GM21717 (cell line): ENCODE results near the gene AKAP8L.

Source experiments
- ATAC-seq: cut with Tn5 transposase; IDR thresholded peaks from one replicate; pipeline ENCODE4 v1.9.1; 2021; ENCODE audit warnings: mild to moderate bottlenecking, moderate library complexity; ENCODE audit not compliant: unreplicated experiment

AKAP8L gene

DNA sequence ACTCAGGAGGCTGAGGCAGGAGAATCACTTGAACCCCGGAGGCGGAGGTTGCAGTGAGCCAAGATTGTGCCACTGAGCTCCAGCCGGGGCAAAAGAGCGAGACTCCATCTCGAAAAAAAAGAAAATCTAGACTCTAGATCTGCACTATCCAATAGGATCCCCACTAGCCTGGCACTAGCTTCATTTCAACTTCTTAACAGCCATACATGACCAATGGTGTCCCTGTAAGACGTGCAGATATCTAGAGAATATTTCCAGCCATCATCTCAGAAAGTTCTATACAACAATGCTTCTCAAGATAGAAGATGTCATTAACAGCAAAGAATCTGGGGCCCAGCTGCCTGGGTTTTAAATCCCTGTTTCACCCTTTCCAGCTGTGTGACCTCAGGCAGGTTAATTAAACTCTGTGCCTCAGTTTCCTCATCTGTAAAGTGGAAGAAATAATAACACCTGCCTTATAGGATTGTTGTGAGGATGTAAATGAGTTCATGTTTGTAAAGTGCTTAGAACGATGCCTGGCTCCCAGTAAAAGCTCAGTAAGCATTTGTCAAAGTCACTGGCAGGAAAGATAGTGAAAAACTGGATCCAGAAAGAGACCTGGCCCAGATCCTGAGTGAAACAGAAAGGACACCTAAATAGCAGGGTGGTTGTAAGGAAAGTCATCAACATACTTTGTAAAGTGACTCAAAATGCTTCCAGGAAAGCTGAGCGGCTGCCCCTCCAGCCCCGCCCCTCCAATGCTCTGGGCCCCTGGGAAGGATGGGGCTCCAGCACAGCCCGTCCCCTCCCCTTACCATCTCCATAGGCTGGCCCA is 17.4 kb upstream of the AKAP8L start:
- ATAC-seq, result no peak

DNA sequence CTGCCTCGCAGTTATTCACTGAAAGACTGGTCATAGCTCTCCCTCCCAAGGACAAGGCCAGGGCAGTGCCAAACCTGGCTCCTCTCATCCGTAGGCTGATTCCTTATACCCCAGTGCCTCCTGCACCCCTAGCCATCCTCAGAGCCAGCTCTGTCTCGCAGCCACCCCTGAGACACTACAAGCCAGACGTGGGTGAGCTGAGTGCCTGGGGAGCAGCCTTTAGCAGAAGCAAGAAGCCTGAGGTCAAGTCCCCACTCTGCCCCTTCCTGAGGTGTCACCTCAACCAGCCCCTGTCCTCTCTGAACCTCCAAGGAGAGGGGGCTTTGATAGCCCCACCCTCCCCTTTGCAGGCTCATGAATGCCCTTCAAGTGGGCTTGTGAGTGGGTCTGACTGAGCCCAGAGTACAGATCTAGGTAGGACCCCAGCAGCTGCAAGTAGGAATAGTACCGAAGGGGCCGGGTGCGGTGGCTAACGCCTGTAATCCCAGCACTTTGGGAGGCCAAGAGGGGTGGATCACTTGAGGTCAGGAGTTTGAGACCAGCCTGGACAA is 14.8 kb upstream of the AKAP8L start:
- no peak for ATAC-seq

DNA sequence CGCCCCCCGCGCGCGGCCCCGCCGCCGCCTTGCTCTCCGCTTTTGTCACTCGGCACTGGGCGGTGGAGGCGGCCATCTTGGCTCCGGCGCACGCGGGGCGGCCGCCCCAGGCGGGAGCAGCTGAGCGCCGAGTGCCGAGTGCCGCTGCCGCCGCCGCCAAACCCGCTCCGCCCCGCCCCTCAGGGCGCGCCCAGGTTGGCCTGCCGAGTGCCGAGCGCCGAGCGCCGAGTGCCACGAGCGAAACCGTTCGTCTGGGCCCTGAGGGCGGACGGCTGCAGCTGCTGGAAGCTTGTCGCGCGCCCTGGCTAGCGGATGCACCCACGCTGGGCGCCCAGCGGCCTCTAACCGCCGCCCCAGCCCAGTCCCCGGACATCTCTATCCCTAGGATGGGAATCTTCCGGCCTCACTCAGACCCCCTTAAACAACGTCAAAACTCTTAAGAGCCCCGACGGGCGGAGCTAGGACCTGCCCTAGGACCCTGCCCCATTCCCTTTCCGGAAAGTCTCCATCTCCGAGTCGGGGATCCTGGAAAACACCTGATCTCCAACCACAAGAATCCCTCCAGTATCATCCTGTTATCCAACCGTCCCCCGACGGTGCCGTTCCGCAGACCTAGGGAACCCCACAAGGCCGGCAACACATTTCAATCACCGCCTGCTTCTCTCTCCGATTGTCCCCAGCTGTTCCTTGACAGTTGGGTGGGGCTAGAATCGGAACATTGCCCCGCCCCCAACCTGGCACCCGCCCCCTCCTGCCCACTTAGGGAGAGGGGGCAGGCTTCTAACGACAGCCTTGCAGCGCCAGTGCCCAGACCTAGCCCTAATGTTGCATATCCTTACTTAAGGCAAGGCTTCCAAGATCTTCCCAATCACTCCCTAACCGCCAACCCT is 14.1 kb upstream of the AKAP8L start:
- peak; percentile 44 for ATAC-seq

- no peak for ATAC-seq
Measured at GRCh38 chr19:15432018-15432494, 13.3 kb upstream of the AKAP8L start.

GRCh38 chr19:15431396-15432017 is 12.7 kb upstream of the AKAP8L start:
- ATAC-seq, result no peak

DNA sequence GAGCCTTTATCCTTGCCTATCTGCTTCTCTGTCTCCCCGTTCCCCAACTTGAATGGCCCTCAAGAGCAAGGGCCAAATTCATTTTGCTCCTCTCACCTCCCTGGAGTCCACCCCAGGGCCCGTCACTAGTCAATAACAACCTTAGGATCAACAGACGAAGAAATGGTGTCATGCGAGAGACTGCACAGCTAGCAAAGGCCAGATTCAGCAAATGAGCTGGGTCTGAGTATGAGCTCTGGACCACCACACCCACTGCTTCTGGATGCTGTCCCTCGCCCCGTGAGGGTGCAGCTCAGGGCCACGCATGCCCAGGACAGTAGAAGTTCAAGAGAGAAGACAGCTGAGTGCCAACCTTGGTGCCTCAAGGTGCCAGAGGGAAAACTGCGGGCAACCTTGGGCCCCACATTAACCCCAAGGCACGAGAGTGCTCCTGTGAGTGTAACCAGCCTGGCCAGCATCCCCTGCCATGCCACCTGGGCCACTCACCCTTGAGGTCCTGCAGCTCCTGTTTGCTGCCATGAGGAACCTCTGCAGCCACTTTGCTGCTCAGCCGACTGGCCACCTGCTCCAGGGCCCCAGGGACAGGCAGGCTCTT is 11.8 kb upstream of the AKAP8L start:
- ATAC-seq, result no peak

DNA sequence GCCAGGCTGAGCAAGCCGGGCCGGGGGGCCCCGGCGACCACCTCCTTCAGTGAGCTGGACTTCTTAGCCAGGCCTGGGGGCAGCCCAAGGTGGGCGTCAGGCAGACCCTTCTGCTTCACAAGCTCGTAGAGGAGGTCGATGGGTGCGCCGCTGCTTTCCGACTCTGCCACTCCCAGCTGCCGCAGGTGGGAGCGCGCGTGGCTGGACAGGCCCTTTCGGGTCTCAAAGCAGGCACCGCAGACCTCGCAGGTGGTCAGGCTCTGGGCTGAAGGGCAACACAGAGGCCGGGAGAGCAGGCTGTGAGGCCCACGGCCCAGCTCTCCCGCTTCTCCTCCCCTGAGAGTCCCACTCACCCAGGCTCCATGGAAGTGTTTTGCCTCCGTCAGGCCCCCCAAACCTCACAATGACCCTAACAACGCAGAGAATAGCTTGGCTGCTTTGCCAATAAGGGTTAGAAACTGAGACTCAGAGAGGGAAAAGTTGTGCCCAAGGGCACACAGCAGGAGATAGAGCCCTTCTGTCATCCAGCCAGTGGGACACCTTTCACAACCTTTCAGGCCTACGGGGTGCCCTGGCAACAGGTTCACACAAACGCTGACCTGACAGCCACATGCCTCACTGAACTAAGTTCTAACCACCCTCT is 11.2 kb upstream of the AKAP8L start:
- no peak for ATAC-seq

DNA sequence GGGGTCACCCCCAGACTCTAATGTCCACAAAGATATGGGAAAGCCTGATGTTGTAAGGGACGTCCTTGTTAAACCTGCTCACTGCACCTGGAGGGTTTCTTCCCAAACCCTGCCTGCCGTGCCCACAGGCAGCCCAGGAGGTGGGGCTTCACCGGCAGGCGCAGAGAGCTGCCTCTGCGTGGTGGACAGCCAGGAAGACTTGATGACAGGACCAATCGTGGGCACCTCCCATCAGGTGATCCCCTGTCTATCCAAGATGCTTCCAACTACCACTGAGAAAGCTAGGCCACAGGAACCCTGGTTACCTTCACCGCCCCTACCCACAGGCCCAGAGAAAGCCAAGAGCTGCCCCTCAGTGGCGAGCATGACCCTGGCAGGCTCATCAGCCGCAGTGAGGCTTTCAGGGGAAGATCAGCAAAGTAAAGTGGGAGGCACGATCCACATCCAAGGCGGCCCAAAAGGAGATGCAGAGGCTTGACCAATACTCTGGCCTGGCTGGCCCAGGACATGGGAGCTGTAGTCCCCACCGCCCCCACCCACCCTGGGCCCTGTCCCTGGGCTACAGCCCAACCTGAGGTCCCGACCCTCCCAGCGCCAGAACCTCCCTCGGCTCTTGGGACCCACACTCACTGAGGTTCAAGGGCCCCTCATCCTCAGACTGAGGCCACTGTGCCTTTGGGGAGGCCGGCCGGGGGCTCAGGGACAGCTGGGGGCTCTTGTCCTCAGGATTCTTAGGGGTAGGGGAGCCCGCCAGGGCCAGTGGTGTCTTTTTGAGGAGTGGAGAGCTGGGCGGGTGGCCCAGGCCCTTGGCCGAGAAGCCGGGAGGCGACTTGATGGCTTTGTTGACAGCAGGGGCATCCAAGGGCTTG is 10.4 kb upstream of the AKAP8L start:
- no peak for ATAC-seq

GRCh38 chr19:15427991-15428471 is 9.2 kb upstream of the AKAP8L start:
- no peak for ATAC-seq

GRCh38 chr19:15427350-15427700 is 8.5 kb upstream of the AKAP8L start:
- no peak for ATAC-seq

- ATAC-seq, result no peak
Measured at GRCh38 chr19:15426485-15427349, 7.9 kb upstream of the AKAP8L start.

- no peak for ATAC-seq
Measured at GRCh38 chr19:15425321-15425950, 6.6 kb upstream of the AKAP8L start.

DNA sequence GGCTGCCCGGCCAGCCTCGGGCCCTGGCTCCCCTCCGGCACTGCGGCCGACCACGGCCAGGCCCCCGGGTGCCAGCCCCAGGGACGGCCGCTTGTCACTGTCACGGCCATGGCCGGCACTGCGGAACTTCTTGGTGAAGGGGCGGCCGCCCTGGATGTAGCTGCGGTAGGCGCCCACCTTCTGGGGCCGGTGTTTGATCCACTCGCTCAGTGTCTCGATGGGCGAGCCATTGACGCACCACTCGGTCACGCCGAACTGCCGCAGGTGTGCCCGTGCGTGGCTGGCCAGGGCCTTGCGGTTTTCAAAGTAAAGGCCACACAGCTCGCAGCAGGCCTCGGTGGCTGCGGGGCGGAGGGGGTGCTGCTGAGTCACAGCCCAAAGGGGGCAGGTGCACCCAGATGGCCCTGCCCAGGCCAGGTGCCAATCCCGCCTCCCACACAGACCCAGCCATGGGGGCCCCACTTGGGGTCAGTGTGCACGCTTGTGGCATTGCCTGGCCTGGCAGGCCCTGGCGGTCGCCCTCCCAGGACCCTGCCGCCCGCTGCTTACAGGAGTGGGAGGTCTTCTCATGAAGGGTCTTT is 6.0 kb upstream of the AKAP8L start:
- ATAC-seq, result no peak

DNA sequence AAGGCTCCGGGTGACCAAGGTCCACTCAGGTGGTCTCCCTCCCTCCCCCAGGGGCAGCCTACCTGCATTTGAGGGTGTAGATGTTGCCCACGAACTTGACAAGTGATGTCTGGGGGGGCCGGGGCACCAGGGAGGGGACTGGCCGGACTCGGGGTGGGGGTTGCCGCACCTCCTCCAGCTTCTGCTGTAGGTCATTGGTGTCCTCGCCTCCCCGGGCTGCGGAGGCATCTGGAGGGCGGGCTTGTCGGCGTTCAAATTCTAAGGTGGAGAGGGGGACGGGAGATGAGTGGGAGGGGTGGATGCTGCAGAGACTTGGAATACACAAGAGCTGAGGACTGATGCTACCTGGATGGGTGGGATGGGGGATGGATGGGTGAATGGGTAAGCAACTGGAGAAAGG is 5.3 kb upstream of the AKAP8L start:
- ATAC-seq, result no peak

- ATAC-seq, result no peak
Measured at GRCh38 chr19:15423130-15423529, 4.3 kb upstream of the AKAP8L start.

DNA sequence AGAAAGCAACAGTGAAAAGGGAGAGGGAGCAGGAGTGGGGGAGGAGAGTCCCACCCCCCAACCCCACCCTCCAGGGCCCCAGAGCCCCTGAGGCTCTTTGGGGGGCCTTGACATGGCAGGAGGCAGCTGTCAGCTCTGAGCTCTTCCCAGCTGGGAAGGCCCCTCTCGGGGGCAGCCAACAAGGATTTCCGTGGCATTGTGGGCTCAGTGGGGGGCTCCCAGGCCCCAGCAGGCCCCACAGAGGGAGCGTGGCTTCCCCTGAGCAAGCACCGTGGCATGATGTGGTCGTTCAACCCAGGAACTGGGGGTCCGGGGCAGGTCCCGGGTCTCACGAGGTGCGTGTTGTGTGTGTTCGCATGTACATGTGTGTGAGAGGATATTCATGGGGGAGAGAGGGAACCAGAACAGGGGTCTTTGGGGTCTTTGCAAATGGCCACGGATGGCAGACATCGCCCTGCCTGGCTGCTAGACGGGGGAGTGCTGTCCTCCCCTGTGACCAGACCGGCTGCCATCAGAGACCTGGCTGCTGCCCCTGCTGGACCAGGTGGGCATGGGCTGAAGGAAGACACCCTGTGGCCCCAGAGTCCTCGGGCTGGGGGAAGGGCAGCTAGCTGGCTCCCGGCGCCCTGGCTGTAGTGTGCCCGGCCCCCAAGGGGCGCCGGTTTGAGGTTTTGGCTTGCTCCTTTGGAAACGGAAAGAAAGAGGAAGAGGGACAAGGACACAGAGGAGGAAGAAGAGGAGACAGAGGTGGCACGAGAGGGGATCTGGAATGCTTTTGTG is 3.7 kb upstream of the AKAP8L start:
- ATAC-seq, result no peak
